ENCODE results near the gene GMPR. TPM values are rescaled to one million over a fixed set of nuclear protein-coding genes. Genes with fewer than 3 reads are reported as not detected.

The GMPR gene
- total RNA-seq, 2 experiments from 2014 or later = 0.68 to 0.97 TPM

DNA sequence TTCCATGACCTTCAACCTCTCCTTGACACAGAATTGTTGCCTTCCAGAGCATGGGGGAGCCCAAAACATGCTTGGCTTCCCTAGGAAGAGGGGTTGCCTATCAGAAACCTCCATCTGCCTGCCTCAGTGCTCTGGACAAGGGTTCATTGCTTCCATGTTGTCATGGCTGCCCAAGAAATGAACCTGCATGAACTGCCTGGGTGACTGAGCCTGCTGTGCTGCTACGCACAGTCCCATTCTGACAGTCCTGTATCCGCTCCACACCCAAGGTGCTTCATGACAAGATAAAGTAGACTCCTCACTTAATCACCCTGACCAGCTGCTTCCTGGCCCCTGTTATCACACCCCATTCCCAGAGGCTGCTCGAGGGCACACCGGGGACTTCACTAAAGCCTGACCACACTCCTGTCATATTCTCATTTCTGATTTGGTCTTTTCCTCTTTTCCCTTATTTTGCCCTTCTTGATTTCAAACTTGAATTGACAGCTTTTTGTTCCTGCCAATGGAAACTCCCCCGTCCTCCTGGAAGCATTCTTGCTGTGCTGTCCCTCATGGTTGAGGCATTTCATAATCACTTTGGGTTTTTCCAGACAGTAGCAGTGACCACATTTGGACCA, 31.9 kb downstream of the GMPR start:
- H3K36me3 Mint-ChIP-seq = no peaks in the 10 kb centered on the region
- CTCF ChIA-PET = interaction anchor here (1.2 to 1.3 kb wide), 2 partner anchors 16 to 61 kb away, joined by 3 to 6 read pairs; no protein-coding TSS in a partner anchor
- POLR2A ChIA-PET = no interaction called here
- DNase-seq = no peak
- H3K27ac Mint-ChIP-seq = no peak overlapping the region
- H3K27me3 Mint-ChIP-seq = no peaks in the 10 kb centered on the region
- no peak overlapping the region for H3K4me3 Mint-ChIP-seq
- no peaks in the 10 kb centered on the region for H3K9me3 Mint-ChIP-seq
- intact Hi-C loops (cut with micrococcal nuclease) = no loop called here
- no peaks in the 10 kb centered on the region for H3K4me1 Mint-ChIP-seq (ENCODE audit: low read depth)

DNA sequence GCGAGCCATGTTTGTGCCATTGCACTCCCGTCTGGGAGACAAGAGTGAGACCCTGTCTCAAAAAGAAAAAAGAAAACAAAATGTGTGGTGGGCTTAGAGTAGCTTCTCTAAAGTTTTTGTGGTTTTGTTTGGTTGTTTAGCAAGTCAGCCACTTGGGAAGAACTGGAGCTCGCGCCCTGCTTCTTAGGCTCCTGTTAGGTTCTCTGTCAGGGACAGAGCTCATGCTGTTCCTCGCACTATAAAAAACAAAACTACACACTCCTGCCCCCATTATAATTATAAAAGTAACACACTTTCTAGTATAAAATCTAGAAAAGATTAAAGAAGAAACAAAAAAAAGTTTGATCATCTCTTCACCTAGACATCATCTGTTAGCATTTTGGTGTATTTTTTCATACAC, 33.0 kb downstream of the GMPR start:
- Mint-ChIP-seq H3K36me3 (no peaks in the 10 kb centered on the region), H3K4me1 (ENCODE audit: low read depth) (no peaks in the 10 kb centered on the region), H3K27me3 (no peaks in the 10 kb centered on the region), H3K9me3 (no peaks in the 10 kb centered on the region), H3K4me3 (no peak overlapping the region), H3K27ac (no peak overlapping the region)
- intact Hi-C loops (cut with micrococcal nuclease) = no loop called here
- DNase-seq = no peak
- ChIA-PET CTCF (interaction anchor here (1.2 kb wide), 1 partner anchor 60 kb away, joined by 3 read pairs; no protein-coding TSS in a partner anchor), POLR2A (no interaction called here)

DNA sequence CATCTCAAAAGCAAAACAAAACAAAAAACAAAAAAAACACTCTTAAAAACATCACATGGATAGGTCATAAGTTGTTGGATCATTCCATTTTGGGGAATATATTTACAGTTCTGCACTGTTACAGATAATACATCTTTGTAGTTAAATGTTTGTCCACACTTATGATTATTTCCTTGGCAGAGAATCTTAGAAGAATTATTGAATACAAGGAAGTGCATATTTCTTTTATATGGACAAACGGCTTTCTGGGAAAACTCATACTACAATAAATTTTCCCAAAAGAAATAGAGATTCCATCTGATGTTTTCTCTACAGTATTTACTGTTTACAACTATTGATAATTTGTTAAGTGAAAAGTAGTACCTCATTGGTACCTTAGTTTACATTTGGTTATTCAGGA, 33.8 kb downstream of the GMPR start:
- ChIA-PET POLR2A (no interaction called here), CTCF (interaction anchor here (3.7 kb wide), 1 partner anchor 14 kb away, joined by 14 read pairs; no protein-coding TSS in a partner anchor)
- H3K27me3 Mint-ChIP-seq = no peaks in the 10 kb centered on the region
- DNase-seq = no peak
- intact Hi-C loops (cut with micrococcal nuclease) = no loop called here
- H3K4me1 Mint-ChIP-seq (ENCODE audit: low read depth) = no peaks in the 10 kb centered on the region
- no peak overlapping the region for H3K4me3 Mint-ChIP-seq
- no peaks in the 10 kb centered on the region for H3K36me3 Mint-ChIP-seq
- H3K27ac Mint-ChIP-seq = no peak overlapping the region
- H3K9me3 Mint-ChIP-seq = no peaks in the 10 kb centered on the region

DNA sequence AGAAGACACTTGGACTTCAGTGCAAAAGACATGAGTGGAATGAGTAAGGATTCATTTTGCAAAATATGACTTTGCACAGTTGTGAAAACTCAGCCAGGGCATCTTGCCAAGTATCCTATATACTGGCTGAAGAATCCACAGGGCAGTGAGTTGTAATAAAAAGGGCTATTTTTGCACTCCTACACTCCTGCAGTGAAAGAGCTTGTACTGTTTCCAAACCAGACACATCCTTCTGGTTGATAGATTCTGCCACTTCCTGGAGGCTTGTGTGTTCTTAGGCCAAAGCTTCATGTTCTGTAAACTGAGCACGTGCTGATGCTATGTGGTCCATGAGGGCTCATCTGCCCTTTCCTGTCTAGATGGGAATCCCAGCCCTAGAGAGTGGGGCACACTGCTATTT, 34.9 kb downstream of the GMPR start:
- CTCF ChIA-PET = interaction anchor here (3.7 kb wide), 1 partner anchor 13 kb away, joined by 14 read pairs; no protein-coding TSS in a partner anchor
- Mint-ChIP-seq H3K9me3 (no peaks in the 10 kb centered on the region), H3K27ac (no peak overlapping the region), H3K4me1 (ENCODE audit: low read depth) (no peaks in the 10 kb centered on the region), H3K36me3 (no peaks in the 10 kb centered on the region), H3K27me3 (no peaks in the 10 kb centered on the region), H3K4me3 (no peak overlapping the region)
- intact Hi-C loops (cut with micrococcal nuclease) = no loop called here
- POLR2A ChIA-PET = no interaction called here
- DNase-seq = no peak

GRCh38 chr6:16274483-16274882, 36.1 kb downstream of the GMPR start:
- POLR2A ChIA-PET = no interaction called here
- H3K4me1 Mint-ChIP-seq (ENCODE audit: low read depth) = no peaks in the 10 kb centered on the region
- CTCF ChIA-PET = interaction anchor here (1.0 to 3.7 kb wide), 2 partner anchors 12 to 14 kb away, joined by 3 to 14 read pairs; no protein-coding TSS in a partner anchor
- no peaks in the 10 kb centered on the region for H3K9me3 Mint-ChIP-seq
- no peaks in the 10 kb centered on the region for H3K27me3 Mint-ChIP-seq
- DNase-seq = no peak
- no peak overlapping the region for H3K4me3 Mint-ChIP-seq
- no peaks in the 10 kb centered on the region for H3K36me3 Mint-ChIP-seq
- no peak overlapping the region for H3K27ac Mint-ChIP-seq
- intact Hi-C loops (cut with micrococcal nuclease) = no loop called here

DNA sequence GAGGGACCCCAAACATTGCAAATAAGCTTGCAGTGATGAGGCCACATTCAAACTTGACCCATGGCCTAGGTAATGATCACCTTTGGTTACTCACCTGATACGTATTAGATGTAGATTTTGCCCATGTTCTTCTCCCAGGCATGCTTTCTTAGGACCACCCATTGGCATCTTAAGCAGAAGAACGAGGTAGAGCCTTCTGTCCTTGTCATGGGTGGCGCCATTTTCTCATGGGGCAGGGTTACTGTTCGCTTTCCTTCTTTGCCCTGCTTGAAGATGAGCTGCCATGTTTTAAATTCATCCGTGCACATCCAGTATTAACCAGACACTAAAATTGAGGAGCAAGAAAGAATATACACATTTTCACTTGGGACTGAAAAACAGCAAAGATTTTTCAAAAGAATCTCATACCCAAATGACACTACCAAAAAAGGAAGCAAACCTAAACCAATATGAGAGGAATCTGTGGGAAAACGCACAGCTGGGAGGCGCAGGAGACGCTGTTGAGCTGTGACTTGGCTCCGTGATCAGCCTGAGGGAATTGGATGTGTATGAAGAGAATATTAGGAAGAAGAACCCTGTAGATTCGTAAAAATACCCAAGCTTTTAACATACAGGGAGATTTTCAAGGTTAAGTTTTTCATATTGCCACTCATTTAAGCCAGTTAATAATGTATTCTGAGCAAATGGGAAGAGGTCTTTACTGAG, 36.6 kb downstream of the GMPR start:
- intact Hi-C loops (cut with micrococcal nuclease) = no loop called here
- CTCF ChIA-PET = interaction anchor here (1.0 to 3.7 kb wide), 2 partner anchors 11 to 13 kb away, joined by 3 to 14 read pairs; no protein-coding TSS in a partner anchor
- no peaks in the 10 kb centered on the region for H3K4me1 Mint-ChIP-seq (ENCODE audit: low read depth)

DNA sequence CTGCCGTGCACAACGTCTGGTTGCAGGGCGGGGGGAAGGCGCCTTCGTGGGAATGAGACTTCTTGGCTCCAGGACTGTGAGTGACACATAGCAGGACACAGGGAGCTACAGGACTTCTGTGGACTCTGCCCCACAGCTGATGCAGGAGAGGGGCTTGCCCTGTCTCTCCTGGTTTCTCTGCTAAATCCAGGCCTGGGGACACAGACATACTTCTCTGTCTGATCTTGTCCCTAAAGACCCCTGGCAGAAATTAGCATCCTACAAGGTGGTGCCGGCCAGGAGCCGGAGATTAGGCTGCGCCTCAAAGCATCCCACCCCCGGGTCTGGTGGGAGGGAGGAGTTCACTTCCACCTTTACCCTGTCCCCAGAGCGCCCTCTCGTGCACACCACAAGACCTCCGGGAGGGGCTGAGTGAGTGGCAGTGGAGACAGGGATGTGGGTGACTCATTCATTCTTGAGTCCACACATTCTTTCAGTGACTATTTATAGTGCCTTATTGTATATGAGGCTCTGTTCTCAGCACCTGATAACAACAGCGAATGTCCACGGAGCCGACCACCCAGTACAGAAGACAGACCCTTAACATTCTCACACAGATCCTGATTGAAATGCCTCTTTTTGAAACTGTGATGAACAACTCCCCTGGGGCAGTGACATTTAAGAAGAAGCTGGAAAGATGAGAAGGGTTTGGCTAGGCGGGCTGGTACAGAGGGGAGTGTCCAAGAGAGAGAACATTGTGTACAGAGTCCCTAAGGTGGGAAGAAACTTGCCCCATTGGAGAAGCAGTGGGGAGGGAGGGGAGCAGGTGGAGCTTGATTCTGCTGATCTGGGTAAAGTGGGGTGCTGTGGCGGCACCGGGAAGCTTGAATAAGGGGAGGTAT, 39.0 kb downstream of the GMPR start:
- no peaks in the 10 kb centered on the region for H3K27me3 Mint-ChIP-seq
- H3K4me1 Mint-ChIP-seq (ENCODE audit: low read depth) = no peaks in the 10 kb centered on the region
- POLR2A ChIA-PET = no interaction called here
- peak; percentile 56 for DNase-seq
- no peaks in the 10 kb centered on the region for H3K36me3 Mint-ChIP-seq
- no peaks in the 10 kb centered on the region for H3K9me3 Mint-ChIP-seq
- CTCF ChIA-PET = interaction anchor here (2.3 kb wide), 1 partner anchor 9 kb away, joined by 8 read pairs; no protein-coding TSS in a partner anchor
- intact Hi-C loops (cut with micrococcal nuclease) = no loop called here
- H3K27ac Mint-ChIP-seq = no peak overlapping the region
- no peak overlapping the region for H3K4me3 Mint-ChIP-seq

More for the DNA sequence above, 36.6 kb downstream of the GMPR start:
- POLR2A ChIA-PET = no interaction called here
- no peak for DNase-seq
- Mint-ChIP-seq H3K27me3 (no peaks in the 10 kb centered on the region), H3K4me3 (no peak overlapping the region), H3K36me3 (no peaks in the 10 kb centered on the region), H3K27ac (no peak overlapping the region), H3K9me3 (no peaks in the 10 kb centered on the region)

DNA sequence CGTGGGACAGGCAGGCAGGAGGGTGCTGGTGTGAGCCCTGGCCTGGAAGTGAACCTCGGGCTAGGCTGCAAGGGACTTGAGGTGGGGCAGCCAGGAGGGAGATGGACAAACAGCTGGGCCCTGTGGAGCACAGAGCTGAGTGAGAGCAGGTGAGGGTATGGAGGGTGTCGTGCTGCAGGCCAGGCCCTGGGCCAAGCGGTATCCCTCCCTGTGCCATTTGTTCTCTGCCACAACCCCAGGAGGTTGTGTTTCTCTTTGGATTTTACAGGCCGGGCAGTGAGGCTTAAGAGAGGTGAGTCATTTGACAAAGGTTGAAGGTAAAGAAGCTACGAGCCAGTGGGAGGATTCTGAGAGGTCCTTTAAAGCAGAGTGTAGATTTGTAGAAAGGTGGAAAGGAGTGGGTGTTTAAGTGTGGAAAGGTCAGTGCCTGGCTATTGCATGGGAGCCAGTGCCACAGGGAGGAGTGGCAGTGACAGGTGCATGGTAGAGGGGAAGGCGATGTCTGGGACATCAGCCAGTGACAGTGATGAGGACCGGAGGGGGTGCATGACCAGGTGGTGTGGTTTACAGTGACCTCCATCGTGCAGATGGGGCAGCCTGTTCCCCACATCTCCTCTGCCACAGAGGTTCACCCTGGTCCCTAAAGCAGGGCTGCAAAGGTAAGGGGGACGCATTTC, 39.8 kb downstream of the GMPR start:
- H3K9me3 Mint-ChIP-seq = no peaks in the 10 kb centered on the region
- no peaks in the 10 kb centered on the region for H3K4me1 Mint-ChIP-seq (ENCODE audit: low read depth)
- no peak overlapping the region for H3K4me3 Mint-ChIP-seq
- no peaks in the 10 kb centered on the region for H3K36me3 Mint-ChIP-seq
- no peak for DNase-seq
- H3K27me3 Mint-ChIP-seq = no peaks in the 10 kb centered on the region
- no peak overlapping the region for H3K27ac Mint-ChIP-seq
- intact Hi-C loops (cut with micrococcal nuclease) = no loop called here
- ChIA-PET POLR2A (no interaction called here), CTCF (interaction anchor here (2.3 kb wide), 1 partner anchor 8 kb away, joined by 8 read pairs; no protein-coding TSS in a partner anchor)

DNA sequence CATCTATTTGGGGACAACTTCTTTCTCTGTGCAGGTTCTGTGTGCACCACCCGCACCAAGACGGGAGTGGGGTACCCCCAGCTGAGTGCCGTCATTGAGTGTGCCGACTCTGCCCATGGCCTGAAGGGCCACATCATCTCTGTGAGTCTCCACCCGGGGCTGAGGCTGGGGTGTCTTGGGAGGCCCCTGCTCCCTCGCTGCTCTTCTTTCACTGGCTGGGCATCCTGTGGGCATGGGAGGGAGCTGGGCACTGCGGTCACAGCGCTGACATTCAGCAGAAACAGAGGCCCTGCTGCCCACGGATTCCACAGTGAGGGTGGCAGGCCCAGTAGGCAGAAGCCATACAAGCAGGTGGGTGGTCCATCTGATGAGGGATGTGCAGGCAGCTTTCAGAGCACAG, 40.4 kb downstream of the GMPR start:
- CTCF ChIA-PET = no interaction called here
- no peaks in the 10 kb centered on the region for H3K27me3 Mint-ChIP-seq
- intact Hi-C loops (cut with micrococcal nuclease) = no loop called here
- DNase-seq = no peak
- no peak overlapping the region for H3K4me3 Mint-ChIP-seq
- POLR2A ChIA-PET = no interaction called here
- H3K9me3 Mint-ChIP-seq = no peaks in the 10 kb centered on the region
- H3K4me1 Mint-ChIP-seq (ENCODE audit: low read depth) = no peaks in the 10 kb centered on the region
- H3K36me3 Mint-ChIP-seq = no peaks in the 10 kb centered on the region
- no peak overlapping the region for H3K27ac Mint-ChIP-seq

- no peak overlapping the region for H3K27ac Mint-ChIP-seq
- POLR2A ChIA-PET = no interaction called here
- no peaks in the 10 kb centered on the region for H3K4me1 Mint-ChIP-seq (ENCODE audit: low read depth)
- H3K4me3 Mint-ChIP-seq = no peak overlapping the region
- no peaks in the 10 kb centered on the region for H3K27me3 Mint-ChIP-seq
- no peaks in the 10 kb centered on the region for H3K36me3 Mint-ChIP-seq
- CTCF ChIA-PET = interaction anchor here (1.0 kb wide), 1 partner anchor 493 kb away, joined by 4 read pairs; no protein-coding TSS in a partner anchor
- intact Hi-C loops (cut with micrococcal nuclease) = no loop called here
- H3K9me3 Mint-ChIP-seq = no peaks in the 10 kb centered on the region
- no peak for DNase-seq
Measured at GRCh38 chr6:16279243-16279642, 40.9 kb downstream of the GMPR start.

GRCh38 chr6:16282370-16282769, 44.0 kb downstream of the GMPR start:
- Mint-ChIP-seq H3K9me3 (no peaks in the 10 kb centered on the region), H3K36me3 (no peaks in the 10 kb centered on the region), H3K4me3 (no peak overlapping the region), H3K4me1 (ENCODE audit: low read depth) (no peaks in the 10 kb centered on the region), H3K27ac (no peak overlapping the region), H3K27me3 (no peaks in the 10 kb centered on the region)
- POLR2A ChIA-PET = no interaction called here
- CTCF ChIA-PET = no interaction called here
- intact Hi-C loops (cut with micrococcal nuclease) = no loop called here
- DNase-seq = no peak

GRCh38 chr6:16284472-16284871, 46.1 kb downstream of the GMPR start:
- CTCF ChIA-PET = interaction anchor here (0.6 to 3.4 kb wide), 4 partner anchors 11 to 681 kb away, joined by 3 to 14 read pairs (median 7); no protein-coding TSS in a partner anchor
- Mint-ChIP-seq H3K4me1 (ENCODE audit: low read depth) (no peaks in the 10 kb centered on the region), H3K27me3 (no peaks in the 10 kb centered on the region), H3K27ac (no peak overlapping the region), H3K4me3 (no peak overlapping the region), H3K36me3 (no peaks in the 10 kb centered on the region), H3K9me3 (no peaks in the 10 kb centered on the region)
- no peak for DNase-seq
- intact Hi-C loops (cut with micrococcal nuclease) = no loop called here
- POLR2A ChIA-PET = no interaction called here

Measured in activated CD4-positive, alpha-beta memory T cell treated with anti-CD3 and anti-CD28 coated beads for 36 hours (primary cell).